GM19467 (cell line): ENCODE data around the gene C5orf34.
"Not testable (repeated sequence)": the region's sequence is repeated elsewhere in the genome, so short reads cannot be mapped to it uniquely, and the experiment has no call there.

Experiments
- ATAC-seq: cut with Tn5 transposase; IDR thresholded peaks from one replicate; pipeline ENCODE4 v1.9.1; 2021; ENCODE audit warnings: mild to moderate bottlenecking, moderate library complexity; ENCODE audit not compliant: unreplicated experiment

The C5orf34 gene

GRCh38 chr5:43514816-43515677, at the start of gene C5orf34:
Gene C5orf34 (minus strand): TSS chr5:43515148. CDS start chr5:43509339, 5,809 bp downstream.
- peak; percentile 99 for ATAC-seq

- no peak for ATAC-seq
Measured at GRCh38 chr5:43564289-43564850, 49.4 kb upstream of the C5orf34 start.

GRCh38 chr5:43563321-43563720, 48.4 kb upstream of the C5orf34 start:
- ATAC-seq, result no peak

- no peak for ATAC-seq
Measured at GRCh38 chr5:43561356-43561755, 46.4 kb upstream of the C5orf34 start.

- no peak for ATAC-seq
Measured at GRCh38 chr5:43560128-43560527, 45.2 kb upstream of the C5orf34 start.

- ATAC-seq, result peak; percentile 77
Measured at GRCh38 chr5:43556857-43557542, 42.1 kb upstream of the C5orf34 start, which contains the start of gene PAIP1. Gene PAIP1 (minus strand): TSS chr5:43557077. CDS start chr5:43556846, 231 bp downstream.

GRCh38 chr5:43556607-43556856, 41.6 kb upstream of the C5orf34 start:
- ATAC-seq, result peak; percentile 96

- peak; percentile 11 for ATAC-seq
Measured at GRCh38 chr5:43555895-43556606, 41.1 kb upstream of the C5orf34 start.

- ATAC-seq, result no peak
Measured at GRCh38 chr5:43554497-43554896, 39.5 kb upstream of the C5orf34 start.

- ATAC-seq, result no peak
Measured at GRCh38 chr5:43553381-43553780, 38.4 kb upstream of the C5orf34 start.

- ATAC-seq, result no peak
Measured at GRCh38 chr5:43551731-43552130, 36.8 kb upstream of the C5orf34 start.

GRCh38 chr5:43549272-43549671, 34.3 kb upstream of the C5orf34 start:
- ATAC-seq, result not testable (repeated sequence)

- ATAC-seq, result no peak
Measured at GRCh38 chr5:43548358-43548757, 33.4 kb upstream of the C5orf34 start.

GRCh38 chr5:43547532-43547931, 32.6 kb upstream of the C5orf34 start:
- no peak for ATAC-seq

- no peak for ATAC-seq
Measured at GRCh38 chr5:43543434-43543833, 28.5 kb upstream of the C5orf34 start.

- ATAC-seq, result no peak
Measured at GRCh38 chr5:43540746-43541145, 25.8 kb upstream of the C5orf34 start.

- no peak for ATAC-seq
Measured at GRCh38 chr5:43536972-43537371, 22.0 kb upstream of the C5orf34 start.

GRCh38 chr5:43533646-43534045, 18.7 kb upstream of the C5orf34 start:
- no peak for ATAC-seq

- no peak for ATAC-seq
Measured at GRCh38 chr5:43530648-43531047, 15.7 kb upstream of the C5orf34 start.

GRCh38 chr5:43523662-43524072, 8.7 kb upstream of the C5orf34 start:
- no peak for ATAC-seq

GRCh38 chr5:43520615-43521014, 5.7 kb upstream of the C5orf34 start:
- ATAC-seq, result no peak
